Common myeloid progenitor, CD34-positive (primary cell): Measurements from ENCODE around the gene MTARC2.

Source experiments
- CTCF ChIA-PET: fragments of 350-600 bp; sonication (Branson Sonifier 250); formaldehyde crosslinking; loops from one replicate; lab custom pipeline; 2021; ENCODE audit warnings: antibody characterized with exemption; lab: Charles Lee
- POLR2A ChIA-PET: fragments of 350-600 bp; sonication (Branson Sonifier 250); formaldehyde crosslinking; loops from one replicate; lab custom pipeline; 2021; ENCODE audit warnings: antibody characterized with exemption; lab: Charles Lee
- DNase-seq, 3 donors: peaks; one replicate each; pipeline versions ENCODE4 v3.0.0 to v3.0.0-alpha.2; 2013
- H3K27ac ChIP-seq, 2 experiments: 1 replicate in 1 of 2; 2 replicates in 1 of 2; pipeline ENCODE4 v1.7.0; 2013; ENCODE audit warnings: inconsistent platforms in 2 of 2, low read length in 2 of 2, mild to moderate bottlenecking in 2 of 2, low read depth in 1 of 2, moderate library complexity in 1 of 2; ENCODE audit not compliant: severe bottlenecking in 2 of 2, insufficient read depth in 1 of 2, poor library complexity in 1 of 2
- H3K27me3 ChIP-seq, 5 experiments: replicated peaks in 2 of 5; 1 replicate in 3 of 5; 2 replicates in 2 of 5; pipeline versions ENCODE4 v1.6.1 to v1.7.0; 2013; ENCODE audit warnings: low read length in 4 of 5, mild to moderate bottlenecking in 2 of 5, moderate library complexity in 2 of 5, inconsistent platforms in 1 of 5; ENCODE audit not compliant: insufficient read depth in 5 of 5, control insufficient read depth in 4 of 5
- H3K36me3 ChIP-seq, 4 experiments: 1 replicate in 2 of 4; 2 replicates in 2 of 4; pipeline versions ENCODE4 v1.6.1 to v1.7.0; 2013; ENCODE audit warnings: low read length in 3 of 4, control low read depth in 1 of 4, mild to moderate bottlenecking in 1 of 4; ENCODE audit not compliant: control insufficient read depth in 4 of 4, insufficient read depth in 4 of 4
- H3K4me1 ChIP-seq, 4 experiments: 1 replicate in 3 of 4; 2 replicates in 1 of 4; pipeline versions ENCODE4 v1.6.1 to v1.7.1; 2013; ENCODE audit warnings: low read length in 3 of 4, mild to moderate bottlenecking in 3 of 4, control low read depth in 1 of 4, inconsistent platforms in 1 of 4, moderate library complexity in 1 of 4; ENCODE audit not compliant: control insufficient read depth in 4 of 4, insufficient read depth in 4 of 4; ENCODE audit errors: control extremely low read depth in 1 of 4
- H3K4me3 ChIP-seq, 7 experiments: 1 replicate in 4 of 7; 2 replicates in 3 of 7; pipeline versions ENCODE4 v1.5.1 to v1.7.0; 2013; ENCODE audit warnings: mild to moderate bottlenecking in 7 of 7, low read length in 6 of 7, moderate library complexity in 6 of 7, inconsistent platforms in 2 of 7, low read depth in 2 of 7, control low read depth in 1 of 7; ENCODE audit not compliant: insufficient read depth in 4 of 7, control insufficient read depth in 1 of 7; ENCODE audit errors: extremely low read depth in 1 of 7
- H3K9me3 ChIP-seq, 5 experiments: 1 replicate in 4 of 5; 2 replicates in 1 of 5; pipeline versions ENCODE4 v1.6.1 to v1.7.1; 2013; ENCODE audit warnings: low read length in 4 of 5, mild to moderate bottlenecking in 2 of 5, inconsistent platforms in 1 of 5, low read depth in 1 of 5, moderate library complexity in 1 of 5; ENCODE audit not compliant: control insufficient read depth in 4 of 5, insufficient read depth in 2 of 5; ENCODE audit errors: control extremely low read depth in 1 of 5
- WGBS: methylation state at CpG from one replicate; pipeline ENCODE4 v1.1.5; 2013; ENCODE audit not compliant: insufficient coverage; 5-methylcytosine and 5-hydroxymethylcytosine counted together

Gene MTARC2

DNA sequence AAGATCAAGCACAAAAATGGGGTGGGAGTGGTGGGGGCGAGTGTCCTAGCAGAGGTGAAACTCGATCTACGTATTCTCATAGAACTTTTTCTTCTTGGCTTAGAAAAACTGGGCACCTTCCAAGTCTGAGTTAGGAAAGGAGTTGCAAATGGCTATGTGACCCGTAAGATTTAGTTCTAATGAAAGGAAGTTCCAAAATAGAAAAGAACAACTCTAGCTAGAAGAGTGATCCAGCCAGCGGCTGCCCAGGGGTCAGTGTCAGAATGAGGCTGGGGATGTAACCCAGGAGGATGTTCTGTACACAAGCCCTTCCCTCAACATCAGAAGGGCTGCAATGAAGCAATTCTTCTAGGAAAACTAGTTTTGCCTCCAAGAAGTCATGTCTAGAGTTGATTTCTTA is 43.8 kb downstream of the MTARC2 start:
- ChIA-PET POLR2A (no interaction called here), CTCF (no interaction called here)
- no peak overlapping the region for H3K4me3 ChIP-seq
- H3K36me3 ChIP-seq: no peaks in the 10 kb centered on the region
- H3K27me3 ChIP-seq: no peaks in the 10 kb centered on the region
- no peak overlapping the region for H3K27ac ChIP-seq
- DNase-seq: no peak
- 100% methylated on average over 4 of the region's 5 CpGs for WGBS
- peaks cover 0 to 8% (median 7%) of the 10 kb centered on the region in 4 experiments for H3K4me1 ChIP-seq
- no peaks in the 10 kb centered on the region for H3K9me3 ChIP-seq

DNA sequence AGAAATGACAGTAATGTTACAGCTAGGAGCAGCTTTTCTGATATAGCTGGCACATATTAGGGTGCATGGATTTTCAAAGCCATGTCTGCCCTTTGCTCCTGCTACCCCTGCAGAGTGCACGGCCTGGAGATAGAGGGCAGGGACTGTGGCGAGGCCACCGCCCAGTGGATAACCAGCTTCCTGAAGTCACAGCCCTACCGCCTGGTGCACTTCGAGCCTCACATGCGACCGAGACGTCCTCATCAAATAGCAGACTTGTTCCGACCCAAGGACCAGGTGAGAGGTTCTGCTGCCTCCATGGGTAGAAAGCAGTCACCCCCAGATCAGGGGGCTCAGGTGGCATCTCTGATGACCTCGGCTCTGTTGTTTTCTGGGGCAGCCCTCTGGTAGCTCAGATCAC is 48.4 kb downstream of the MTARC2 start:
- ChIA-PET POLR2A (no interaction called here), CTCF (interaction anchor here (1.6 kb wide), 1 partner anchor 21 kb away, joined by 4 read pairs; no protein-coding TSS in a partner anchor)
- Histone ChIP-seq H3K27me3 (no peaks in the 10 kb centered on the region), H3K4me3 (no peak overlapping the region), H3K36me3 (no peaks in the 10 kb centered on the region), H3K9me3 (no peaks in the 10 kb centered on the region), H3K27ac (no peak overlapping the region), H3K4me1 (no peaks in the 10 kb centered on the region)
- WGBS: 99% methylated on average over 6 of the region's 10 CpGs
- DNase-seq: no peak

DNA sequence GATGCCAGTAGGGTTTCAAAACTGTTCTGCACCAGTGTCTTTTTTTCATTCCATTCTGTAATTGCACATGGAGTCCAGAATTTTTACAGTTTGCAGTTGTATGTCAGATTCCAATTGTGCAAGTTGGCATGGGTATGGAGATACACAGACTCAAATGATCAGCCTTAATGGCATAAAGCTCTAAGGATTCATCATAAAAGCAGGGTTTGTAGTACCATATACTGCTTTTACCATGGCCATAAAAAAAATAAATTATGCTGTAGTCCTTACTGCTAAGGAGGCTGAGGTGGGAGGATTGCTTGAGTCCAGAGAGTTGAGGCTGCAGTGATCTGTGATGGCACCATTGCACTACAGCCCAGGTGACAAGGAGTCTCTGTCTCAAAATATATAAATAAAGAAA is 48.9 kb downstream of the MTARC2 start:
- Histone ChIP-seq H3K9me3 (no peaks in the 10 kb centered on the region), H3K36me3 (no peaks in the 10 kb centered on the region), H3K27me3 (no peaks in the 10 kb centered on the region), H3K27ac (no peak overlapping the region), H3K4me1 (no peaks in the 10 kb centered on the region), H3K4me3 (no peak overlapping the region)
- CTCF ChIA-PET: interaction anchor here (1.6 kb wide), 1 partner anchor 22 kb away, joined by 4 read pairs; no protein-coding TSS in a partner anchor
- no peak for DNase-seq
- POLR2A ChIA-PET: no interaction called here

DNA sequence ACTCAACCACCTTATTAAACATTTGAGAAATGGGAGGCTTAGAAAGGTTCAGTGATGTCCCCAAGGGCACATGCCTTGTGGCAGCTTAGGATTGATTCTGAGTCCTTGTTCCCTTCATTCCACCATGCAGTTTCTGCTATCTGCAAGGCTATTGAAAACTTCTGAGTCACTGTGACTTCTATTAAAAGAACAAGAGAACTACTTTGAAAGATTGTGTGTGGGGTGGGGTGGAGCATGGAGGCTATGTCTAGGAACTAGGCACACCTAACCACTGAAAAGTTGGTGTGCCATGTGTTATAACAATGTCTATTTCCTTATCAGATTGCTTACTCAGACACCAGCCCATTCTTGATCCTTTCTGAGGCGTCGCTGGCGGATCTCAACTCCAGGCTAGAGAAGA is 49.4 kb downstream of the MTARC2 start:
- 100% methylated on average over 3 of the region's 3 CpGs for WGBS
- H3K9me3 ChIP-seq: no peaks in the 10 kb centered on the region
- H3K27ac ChIP-seq: no peak overlapping the region
- H3K4me3 ChIP-seq: no peak overlapping the region
- ChIA-PET POLR2A (no interaction called here), CTCF (no interaction called here)
- H3K4me1 ChIP-seq: no peaks in the 10 kb centered on the region
- H3K36me3 ChIP-seq: no peaks in the 10 kb centered on the region
- no peak for DNase-seq
- H3K27me3 ChIP-seq: no peaks in the 10 kb centered on the region

DNA sequence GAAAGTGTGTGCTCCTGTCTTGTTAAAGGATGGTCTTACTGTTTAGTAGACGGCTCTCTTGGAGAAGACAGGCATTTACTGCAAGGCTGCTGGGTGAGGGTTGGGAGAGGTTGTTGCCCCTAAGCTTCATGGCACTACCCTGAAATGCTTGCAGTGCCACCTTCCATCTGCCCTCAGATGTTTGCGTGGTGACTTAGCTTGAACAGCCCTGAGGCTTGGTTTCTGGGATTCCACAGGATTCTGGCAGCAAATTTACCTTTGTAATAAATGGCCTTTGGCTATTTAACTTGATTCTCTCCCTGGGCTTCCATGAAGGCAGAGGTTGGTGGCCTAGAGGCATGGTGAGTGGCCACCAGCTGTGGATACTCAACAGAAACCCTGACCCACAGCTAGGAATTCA is 50.2 kb downstream of the MTARC2 start:
- no peaks in the 10 kb centered on the region for H3K27me3 ChIP-seq
- ChIA-PET POLR2A (no interaction called here), CTCF (interaction anchor here (1.7 to 4.4 kb wide), 2 partner anchors 12 to 78 kb away, joined by 5 to 17 read pairs; no protein-coding TSS in a partner anchor)
- DNase-seq: no peak
- no peaks in the 10 kb centered on the region for H3K4me1 ChIP-seq
- no peaks in the 10 kb centered on the region for H3K36me3 ChIP-seq
- WGBS: 100% methylated on average over 1 of the region's 2 CpGs
- no peaks in the 10 kb centered on the region for H3K9me3 ChIP-seq
- no peak overlapping the region for H3K4me3 ChIP-seq
- H3K27ac ChIP-seq: no peak overlapping the region

DNA sequence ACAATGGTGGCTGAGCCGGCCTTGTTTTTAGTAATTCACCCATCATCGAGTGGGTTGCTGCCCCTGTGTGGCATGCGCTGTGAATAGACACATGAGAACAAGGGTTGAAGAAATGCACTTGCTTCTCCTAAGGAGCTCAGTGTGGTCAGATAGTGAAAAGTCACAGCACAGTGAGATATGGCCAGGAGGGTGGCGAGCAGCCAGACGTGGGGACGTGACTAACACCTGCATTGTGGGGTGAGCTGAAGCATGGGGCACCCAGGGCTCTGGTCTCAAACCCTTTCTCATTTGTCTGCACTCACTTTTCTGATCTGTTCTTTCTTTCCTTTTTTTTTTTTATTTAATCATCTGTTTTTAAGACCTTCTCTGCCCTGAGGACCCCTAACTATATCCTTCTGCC is 52.1 kb downstream of the MTARC2 start:
- whole genome bisulfite sequencing: 86% methylated on average over 6 of the region's 6 CpGs
- CTCF ChIA-PET: interaction anchor here (0.6 to 4.4 kb wide), 8 partner anchors 8 to 661 kb away, joined by 3 to 17 read pairs (median 4); partner anchors contain the start of gene MTARC1
- Histone ChIP-seq H3K27ac (no peak overlapping the region), H3K4me3 (no peak overlapping the region), H3K27me3 (no peaks in the 10 kb centered on the region), H3K4me1 (no peaks in the 10 kb centered on the region), H3K9me3 (no peaks in the 10 kb centered on the region), H3K36me3 (no peaks in the 10 kb centered on the region)
- DNase-seq: no peak
- POLR2A ChIA-PET: no interaction called here

DNA sequence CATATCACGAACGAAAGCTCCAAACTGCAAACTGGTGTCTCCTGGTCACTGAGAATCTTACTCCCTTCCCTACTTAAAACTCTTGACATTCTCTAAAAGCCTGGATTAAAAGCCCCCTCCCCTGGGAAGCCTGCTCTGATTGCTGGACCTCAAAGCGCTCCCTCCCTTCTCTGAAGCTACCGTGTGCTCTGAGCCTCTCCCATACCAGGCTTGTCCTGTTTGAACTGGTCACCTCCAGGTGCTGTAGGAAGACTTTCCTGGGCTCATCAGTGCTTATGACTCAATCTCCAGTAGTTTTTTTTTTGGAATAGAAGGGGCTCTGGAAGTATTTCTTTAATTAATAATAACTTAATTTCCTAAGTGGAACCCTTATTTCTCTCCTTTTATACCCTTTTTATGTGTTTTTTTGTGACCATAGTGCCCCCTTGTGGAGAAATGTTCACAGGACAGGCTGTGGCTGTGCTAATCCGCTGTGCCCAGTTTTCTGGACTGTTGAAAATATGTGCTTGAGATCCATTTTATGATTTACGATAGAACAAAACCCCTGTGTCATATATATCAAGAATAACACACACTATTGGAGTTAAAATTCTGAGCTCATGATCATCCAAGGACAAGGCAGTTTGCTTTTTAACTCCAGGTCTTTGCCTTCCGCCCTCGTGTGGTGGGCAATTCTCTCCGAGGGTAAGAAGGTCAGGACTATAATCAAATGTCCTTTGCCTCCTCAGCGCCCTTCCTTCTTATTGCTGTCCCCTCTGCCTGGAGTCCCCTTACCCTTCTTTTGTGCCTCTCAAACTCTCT is 55.5 kb downstream of the MTARC2 start:
- Histone ChIP-seq H3K36me3 (no peaks in the 10 kb centered on the region), H3K27me3 (no peaks in the 10 kb centered on the region), H3K27ac (no peak overlapping the region), H3K4me1 (no peaks in the 10 kb centered on the region), H3K9me3 (no peaks in the 10 kb centered on the region), H3K4me3 (no peak overlapping the region)
- whole genome bisulfite sequencing: 96% methylated on average over 7 of the region's 10 CpGs
- ChIA-PET CTCF (interaction anchor here (0.6 to 1.7 kb wide), 9 partner anchors 8 to 753 kb away, joined by 3 to 5 read pairs (median 4); no protein-coding TSS in a partner anchor), POLR2A (no interaction called here)
- peak; percentile 34 to 56 (median 39) for DNase-seq
